Measurements from ENCODE around the gene COL18A1. TPM values are rescaled to one million over a fixed set of nuclear protein-coding genes. Genes with fewer than 3 reads are reported as not detected.

The COL18A1 gene
- total RNA-seq, 4 donors from 2014 or later, result 124 to 224 (median 173) TPM

DNA sequence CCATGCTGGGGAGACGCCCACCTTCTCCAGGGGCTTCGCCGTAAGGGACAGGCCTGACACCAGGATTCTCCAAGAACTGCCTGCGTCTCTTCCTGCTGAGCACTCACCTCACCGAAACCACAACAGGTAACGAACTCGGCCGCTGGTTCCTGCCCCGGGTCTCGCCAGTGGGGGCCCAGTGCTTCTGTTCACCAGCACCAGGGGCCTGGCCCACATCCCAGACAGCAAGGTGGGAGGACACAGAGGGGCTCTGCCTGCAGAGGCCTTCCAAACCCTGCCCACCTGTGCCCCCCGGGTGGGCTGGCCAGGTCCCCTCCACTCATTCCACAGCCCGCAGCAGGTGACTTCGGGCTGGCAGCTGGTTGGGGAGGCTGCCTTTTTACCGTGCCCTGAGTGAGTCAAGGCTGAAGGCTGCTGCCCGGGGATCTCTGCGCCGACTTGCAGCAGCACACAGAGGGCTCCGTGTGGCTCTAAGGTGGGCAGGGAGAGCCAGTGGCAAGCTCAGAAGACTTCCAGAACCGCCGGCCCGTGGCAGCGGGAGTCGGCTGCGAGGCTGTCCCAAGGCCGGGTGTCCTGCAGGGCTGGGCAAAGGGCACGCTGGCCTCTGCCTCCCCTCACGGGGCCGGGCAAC lies 14.7 kb upstream of the COL18A1 start:
- Histone ChIP-seq H3K4me1 (peaks cover 0 to 15% (median 4%) of the 10 kb centered on the region in 4 donors), H3K27ac (no peak overlapping the region), H3K9me3 (no peaks in the 10 kb centered on the region), H3K36me3 (no peaks in the 10 kb centered on the region), H3K27me3 (no peaks in the 10 kb centered on the region), H3K4me3 (no peak overlapping the region)
- DNase-seq (ENCODE audit: low spot score in 2 of 2), result no peak
- TF ChIP-seq EP300 (IDR thresholded peaks at IDR 0.05), result no peak
- 89 to 93% methylated on average over 19 to 28 of the region's 28 CpGs for WGBS, 2 donors

- Histone ChIP-seq H3K9me3 (no peaks in the 10 kb centered on the region), H3K27ac (no peak overlapping the region), H3K4me3 (no peak overlapping the region), H3K36me3 (no peaks in the 10 kb centered on the region), H3K27me3 (no peaks in the 10 kb centered on the region), H3K4me1 (peaks cover 0 to 15% (median 4%) of the 10 kb centered on the region in 4 donors)
- TF ChIP-seq, protein P1, sequence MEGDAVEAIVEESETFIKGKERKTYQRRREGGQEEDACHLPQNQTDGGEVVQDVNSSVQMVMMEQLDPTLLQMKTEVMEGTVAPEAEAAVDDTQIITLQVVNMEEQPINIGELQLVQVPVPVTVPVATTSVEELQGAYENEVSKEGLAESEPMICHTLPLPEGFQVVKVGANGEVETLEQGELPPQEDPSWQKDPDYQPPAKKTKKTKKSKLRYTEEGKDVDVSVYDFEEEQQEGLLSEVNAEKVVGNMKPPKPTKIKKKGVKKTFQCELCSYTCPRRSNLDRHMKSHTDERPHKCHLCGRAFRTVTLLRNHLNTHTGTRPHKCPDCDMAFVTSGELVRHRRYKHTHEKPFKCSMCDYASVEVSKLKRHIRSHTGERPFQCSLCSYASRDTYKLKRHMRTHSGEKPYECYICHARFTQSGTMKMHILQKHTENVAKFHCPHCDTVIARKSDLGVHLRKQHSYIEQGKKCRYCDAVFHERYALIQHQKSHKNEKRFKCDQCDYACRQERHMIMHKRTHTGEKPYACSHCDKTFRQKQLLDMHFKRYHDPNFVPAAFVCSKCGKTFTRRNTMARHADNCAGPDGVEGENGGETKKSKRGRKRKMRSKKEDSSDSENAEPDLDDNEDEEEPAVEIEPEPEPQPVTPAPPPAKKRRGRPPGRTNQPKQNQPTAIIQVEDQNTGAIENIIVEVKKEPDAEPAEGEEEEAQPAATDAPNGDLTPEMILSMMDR (IDR thresholded peaks at IDR 0.05), result no peak
- TF ChIP-seq EP300 (IDR thresholded peaks at IDR 0.05), result no peak
- no peak for TF ChIP-seq POLR2A (IDR thresholded peaks at IDR 0.05)
- DNase-seq (ENCODE audit: low spot score in 2 of 2), result no peak
- WGBS, 2 donors, result 88 to 89% methylated on average over 32 of the region's 32 CpGs
Measured at GRCh38 chr21:45390831-45391742, 13.9 kb upstream of the COL18A1 start.

GRCh38 chr21:45391743-45392572 lies 13.0 kb upstream of the COL18A1 start:
- no peak for DNase-seq (ENCODE audit: low spot score in 2 of 2)
- Histone ChIP-seq H3K4me1 (peaks cover 0 to 6% (median 0%) of the 10 kb centered on the region in 4 donors), H3K27ac (no peak overlapping the region), H3K27me3 (no peaks in the 10 kb centered on the region), H3K36me3 (no peaks in the 10 kb centered on the region), H3K9me3 (no peaks in the 10 kb centered on the region), H3K4me3 (no peak overlapping the region)
- WGBS, 2 donors, result 86 to 88% methylated on average over 24 of the region's 24 CpGs
- TF ChIP-seq EP300 (IDR thresholded peaks at IDR 0.05) (no peak), POLR2A (IDR thresholded peaks at IDR 0.05) (no peak)
- TF ChIP-seq, protein P1 (IDR thresholded peaks at IDR 0.05), result no peak

DNA sequence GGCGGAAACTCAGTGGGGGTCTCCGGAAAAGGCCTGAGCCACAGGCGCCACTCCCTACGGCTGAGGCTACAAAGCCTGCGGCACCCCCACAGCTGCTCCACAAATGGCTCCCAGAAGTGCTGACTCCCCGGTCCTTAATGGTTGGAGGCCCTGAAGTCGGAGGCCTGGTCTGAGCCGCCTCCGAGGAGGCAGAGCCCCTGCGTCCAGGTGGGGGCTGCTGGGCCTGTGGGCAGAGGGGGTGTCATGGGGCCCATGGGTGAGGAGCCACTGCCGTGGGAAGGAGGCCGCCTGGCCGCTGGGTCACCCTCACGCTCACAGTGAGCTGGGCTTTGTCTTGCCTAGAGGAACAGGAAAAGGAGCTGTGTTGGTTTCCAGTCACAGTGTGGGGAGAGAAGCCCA lies 12.4 kb upstream of the COL18A1 start:
- Histone ChIP-seq H3K27ac (no peak overlapping the region), H3K36me3 (no peaks in the 10 kb centered on the region), H3K4me1 (no peaks in the 10 kb centered on the region), H3K27me3 (no peaks in the 10 kb centered on the region), H3K4me3 (no peak overlapping the region), H3K9me3 (no peaks in the 10 kb centered on the region)
- no peak for DNase-seq (ENCODE audit: low spot score in 2 of 2)
- 79 to 83% methylated on average over 13 to 14 of the region's 14 CpGs for WGBS, 2 donors
- TF ChIP-seq EP300 (IDR thresholded peaks at IDR 0.05) (no peak), POLR2A (IDR thresholded peaks at IDR 0.05) (no peak)
- TF ChIP-seq, protein P1 (IDR thresholded peaks at IDR 0.05), result no peak

DNA sequence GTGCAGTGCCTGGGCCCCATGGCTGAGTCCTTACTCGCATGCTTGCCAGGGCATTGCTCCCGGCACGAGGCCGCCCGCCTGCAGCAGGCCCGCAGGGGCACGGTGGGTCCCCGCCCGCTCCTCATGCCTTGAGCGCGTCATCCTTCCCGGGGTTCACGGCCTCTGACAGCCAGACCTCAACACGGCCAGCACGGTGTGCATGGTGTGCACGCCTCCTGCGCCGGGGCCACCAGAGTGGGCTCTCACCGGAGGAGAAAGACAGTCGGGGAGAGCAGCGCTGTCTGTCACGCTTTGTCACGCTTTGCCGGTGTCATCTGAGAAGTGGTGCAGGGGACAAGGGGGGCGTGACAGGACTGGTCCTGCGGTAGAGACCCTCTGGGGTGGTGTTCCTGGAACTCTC lies 11.9 kb upstream of the COL18A1 start:
- 88 to 92% methylated on average over 8 to 26 of the region's 26 CpGs for WGBS, 2 donors
- Histone ChIP-seq H3K36me3 (no peaks in the 10 kb centered on the region), H3K27ac (no peak overlapping the region), H3K9me3 (no peaks in the 10 kb centered on the region), H3K4me1 (no peaks in the 10 kb centered on the region), H3K4me3 (no peak overlapping the region), H3K27me3 (no peaks in the 10 kb centered on the region)
- no peak for TF ChIP-seq EP300 (IDR thresholded peaks at IDR 0.05)
- TF ChIP-seq, protein P1 (IDR thresholded peaks at IDR 0.05), result no peak
- no peak for DNase-seq (ENCODE audit: low spot score in 2 of 2)
